Activated CD4-positive, CD25-positive, alpha-beta regulatory T cell treated with anti-CD3 and anti-CD28 coated beads, Interleukin-2, amount 50 U/mL, for 24 hours (primary cell): Measurements from ENCODE around the gene TRAF6.
A peak's percentile ranks its signal among the peaks of the same experiment; 100 is the strongest.

Experiments
- ATAC-seq, 2 donors: fragments of 150-1000 bp; cut with Tn5 transposase; one replicate each; pipeline ENCODE4 v1.10.0; 2021; ENCODE audit warnings: mild to moderate bottlenecking in 1 of 2, moderate library complexity in 1 of 2

The TRAF6 gene

GRCh38 chr11:36456156-36456555 is 53.9 kb downstream of the TRAF6 start:
- no peak for ATAC-seq

GRCh38 chr11:36455658-36456111 is 54.4 kb downstream of the TRAF6 start:
- ATAC-seq = no peak

GRCh38 chr11:36454941-36455631 is 55.0 kb downstream of the TRAF6 start:
- no peak for ATAC-seq

- no peak for ATAC-seq
Observed at GRCh38 chr11:36454551-36454940, 55.5 kb downstream of the TRAF6 start.

GRCh38 chr11:36453678-36454077 is 56.4 kb downstream of the TRAF6 start:
- no peak for ATAC-seq

GRCh38 chr11:36452961-36453360 is 57.1 kb downstream of the TRAF6 start:
- no peak for ATAC-seq

- no peak for ATAC-seq
Observed at GRCh38 chr11:36452236-36452940, 57.7 kb downstream of the TRAF6 start.

GRCh38 chr11:36451681-36452080 is 58.4 kb downstream of the TRAF6 start:
- ATAC-seq = no peak

- ATAC-seq = no peak
Observed at GRCh38 chr11:36451045-36451444, 59.0 kb downstream of the TRAF6 start.

- no peak for ATAC-seq
Observed at GRCh38 chr11:36450110-36450572, 59.9 kb downstream of the TRAF6 start.

GRCh38 chr11:36449561-36450096 is 60.4 kb downstream of the TRAF6 start:
- ATAC-seq = no peak

GRCh38 chr11:36447947-36448346 is 62.1 kb downstream of the TRAF6 start:
- no peak for ATAC-seq

GRCh38 chr11:36447514-36447913 is 62.6 kb downstream of the TRAF6 start:
- no peak for ATAC-seq

GRCh38 chr11:36446135-36446534 is 63.9 kb downstream of the TRAF6 start:
- ATAC-seq = no peak

GRCh38 chr11:36443661-36444060 is 66.4 kb downstream of the TRAF6 start:
- ATAC-seq = no peak

- ATAC-seq = peak in 1 of 2 donors; percentile 17
Observed at GRCh38 chr11:36441610-36442208, 68.4 kb downstream of the TRAF6 start.

- no peak for ATAC-seq
Observed at GRCh38 chr11:36438126-36438525, 71.9 kb downstream of the TRAF6 start.

- ATAC-seq = no peak
Observed at GRCh38 chr11:36437413-36437812, 72.7 kb downstream of the TRAF6 start.
